Fibroblast of pulmonary artery (primary cell): ENCODE measurements around the gene CRABP2.

ENCODE experiments used
- DNase-seq: peaks from one replicate; pipeline ENCODE4 v3.0.0-alpha.2; 2010; ENCODE audit warnings: low read depth
- H3K4me3 ChIP-seq: replicated peaks from 2 replicates; pipeline ENCODE4 v1.5.1; 2011; ENCODE audit warnings: low read depth, mild to moderate bottlenecking, control low read depth, low read length, moderate library complexity
- CTCF ChIP-seq: IDR thresholded peaks from 2 replicates; pipeline ENCODE4 v1.5.1; 2011; ENCODE audit warnings: mild to moderate bottlenecking, control low read depth, low read length, inconsistent platforms; ENCODE audit errors: missing control alignments

Gene CRABP2

GRCh38 chr1:156709031-156709430 is 3.6 kb upstream of the CRABP2 start:
- no peak for TF ChIP-seq CTCF
- no peak overlapping the region for H3K4me3 ChIP-seq

DNA sequence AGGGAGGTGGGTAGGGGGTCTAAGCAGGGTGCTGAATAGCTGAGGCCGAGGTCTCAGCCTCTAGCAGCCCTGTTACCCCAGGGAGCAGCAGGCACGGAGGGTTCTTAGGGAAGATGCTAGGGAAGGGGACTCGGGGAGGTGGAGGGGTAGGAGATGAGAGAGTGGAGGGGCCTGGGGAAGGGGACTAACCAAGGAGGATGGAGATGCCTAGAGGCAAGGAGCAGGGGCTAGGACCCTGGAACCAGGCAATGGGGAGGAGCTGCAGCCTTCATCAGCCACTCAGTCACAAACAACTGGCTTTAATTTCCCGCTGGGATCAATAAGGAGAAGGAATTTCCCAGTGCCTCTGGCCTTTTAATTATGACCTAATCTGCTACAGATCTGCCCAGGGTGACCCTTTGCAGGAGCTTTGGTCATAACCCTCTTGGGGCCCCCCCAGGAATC is 2.9 kb upstream of the CRABP2 start:
- TF ChIP-seq CTCF, result no peak
- DNase-seq, result no peak
- no peak overlapping the region for H3K4me3 ChIP-seq

More at GRCh38 chr1:156709031-156709430, 3.6 kb upstream of the CRABP2 start:
- DNase-seq, result no peak

DNA sequence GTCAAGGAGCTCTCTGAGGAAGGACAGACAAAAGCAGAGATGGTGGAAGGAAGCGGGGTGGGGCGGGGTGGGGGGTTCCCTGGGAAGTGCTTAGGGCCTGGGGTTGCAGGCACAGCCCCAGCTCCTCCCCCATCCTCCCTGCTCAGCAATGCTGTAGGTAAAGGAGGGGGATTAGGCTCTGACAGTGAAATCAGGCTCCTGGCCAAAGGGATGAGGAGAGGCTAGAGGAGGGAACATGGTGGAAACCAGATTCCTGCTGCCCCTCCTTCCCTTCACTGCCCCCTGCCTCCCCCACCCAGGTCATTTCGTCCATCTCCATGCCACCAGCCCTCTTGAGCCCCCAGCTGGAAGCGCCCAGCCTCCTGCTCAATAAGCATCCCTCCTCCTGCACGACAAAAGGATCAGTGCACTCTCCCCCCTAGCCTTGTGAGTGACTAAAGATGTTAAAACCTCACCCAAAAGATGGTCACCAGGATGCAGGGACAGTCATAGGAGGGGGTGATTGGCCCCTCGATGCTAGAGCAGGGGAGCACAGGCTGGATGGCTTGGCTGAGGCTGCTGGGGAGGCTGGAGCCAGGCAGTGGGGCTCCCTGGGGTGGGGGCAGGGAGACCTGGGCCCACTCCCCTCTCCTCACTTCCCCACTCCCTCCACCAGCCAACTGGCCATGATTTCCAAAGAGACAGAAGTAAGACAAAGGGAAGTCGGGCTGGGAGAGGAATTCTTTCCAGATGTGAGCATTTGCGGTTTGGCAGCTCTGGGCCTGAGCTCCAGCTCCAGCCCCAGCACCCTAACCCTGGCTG is 2.2 kb upstream of the CRABP2 start:
- DNase-seq, result no peak
- TF ChIP-seq CTCF, result no peak
- no peak overlapping the region for H3K4me3 ChIP-seq

DNA sequence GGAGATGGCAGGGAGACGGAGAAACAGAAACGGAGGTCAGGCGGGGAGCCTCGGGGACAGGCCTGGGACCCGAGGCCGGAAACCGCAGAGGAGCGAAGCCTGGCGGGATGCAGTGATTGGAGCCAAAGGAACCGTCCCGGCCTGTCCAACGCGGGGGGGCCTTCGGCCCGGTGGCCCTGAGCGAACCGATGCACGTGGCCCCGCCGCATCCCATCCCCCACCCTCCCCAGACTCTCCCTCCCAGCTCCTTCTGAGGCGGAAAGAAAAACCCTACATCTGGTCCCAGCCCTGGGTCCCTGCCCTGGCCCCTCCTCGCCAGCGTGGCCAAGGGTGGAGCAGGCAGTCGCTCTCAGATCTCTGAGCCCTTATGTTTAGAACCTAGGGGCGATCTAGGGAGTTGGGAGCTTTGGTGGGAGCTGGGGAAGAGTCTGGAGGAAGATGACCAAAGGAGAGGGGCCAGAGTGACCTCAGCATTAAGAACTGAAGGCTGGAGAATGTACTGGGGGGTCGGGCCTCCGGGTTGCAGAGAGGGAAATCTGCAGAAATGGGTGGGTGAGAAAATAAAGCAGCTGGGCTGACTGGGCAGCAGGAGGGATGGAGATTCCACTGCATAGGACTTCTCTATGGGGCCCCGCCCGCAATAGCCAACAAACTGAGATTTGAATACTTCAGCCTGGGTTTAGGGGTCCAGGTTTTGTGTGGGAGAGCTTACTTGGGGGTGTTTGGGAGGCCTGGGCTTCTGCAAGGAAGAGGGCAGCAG is 1.5 kb upstream of the CRABP2 start:
- no peak for TF ChIP-seq CTCF
- no peak for DNase-seq
- H3K4me3 ChIP-seq, result no peak overlapping the region

DNA sequence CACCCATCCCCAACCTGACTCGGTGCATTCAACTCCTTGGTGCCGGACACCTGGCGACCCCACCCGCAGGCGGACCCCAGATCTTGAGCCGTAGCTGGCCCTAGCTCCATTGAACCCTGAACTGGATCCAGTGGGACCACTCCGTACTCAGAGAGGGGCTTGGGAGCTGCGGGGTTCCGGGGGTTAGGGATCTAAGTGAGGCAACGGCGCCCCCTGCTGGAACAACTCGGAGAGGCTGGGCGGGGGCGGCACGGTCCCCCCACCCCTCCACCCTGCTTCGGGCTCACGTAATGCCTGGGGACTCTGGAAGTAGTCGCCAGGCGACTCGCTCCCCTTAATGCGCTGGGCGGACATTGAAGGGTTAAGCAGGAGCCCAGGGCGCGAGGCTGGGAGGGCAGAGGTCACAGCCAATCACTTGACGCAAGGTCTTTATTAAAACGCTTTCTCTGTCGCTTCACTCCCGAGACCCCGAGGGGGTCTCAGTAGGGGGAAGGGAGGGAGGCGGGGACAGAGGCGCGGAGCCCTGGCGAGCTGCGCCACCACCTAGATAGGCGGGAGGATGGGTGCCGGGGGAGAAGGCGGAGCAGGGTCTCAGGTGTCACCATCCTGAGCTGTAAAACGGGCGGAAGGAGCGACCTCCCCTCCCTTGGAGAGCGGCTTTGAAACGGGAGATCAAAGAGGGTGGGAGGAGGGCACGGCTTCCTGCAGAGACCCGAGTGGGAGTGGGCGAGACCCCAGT is 704 bp upstream of the CRABP2 start:
- DNase-seq, result no peak
- peak; percentile 57 for TF ChIP-seq CTCF
- peak overlapping the region; percentile 23 for H3K4me3 ChIP-seq

DNA sequence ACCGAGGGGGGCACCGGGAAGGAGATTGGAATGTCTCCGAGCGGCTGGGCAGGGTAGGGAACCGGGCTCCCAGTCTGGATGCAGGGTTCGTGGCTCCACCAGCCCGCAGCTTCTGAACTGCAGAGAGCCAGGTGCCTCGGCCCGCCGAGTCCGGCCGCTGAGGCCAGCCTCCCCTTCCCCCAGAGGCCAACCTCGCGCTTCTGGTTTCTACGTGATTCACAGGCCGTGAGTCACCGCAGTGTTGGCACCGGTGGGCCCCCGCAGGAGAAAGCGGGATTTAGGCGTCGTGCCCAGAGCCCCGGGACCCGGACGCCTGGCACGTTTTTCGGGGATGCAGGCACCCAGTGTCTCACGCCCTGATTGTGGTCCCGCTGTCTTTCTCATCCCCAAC is 458 bp downstream of the CRABP2 start:
- H3K4me3 ChIP-seq, result peak overlapping the region; percentile 23
- no peak for TF ChIP-seq CTCF
- peak; percentile 58 for DNase-seq
